ENCODE data around the gene TLE1. TPM values are rescaled to one million over a fixed set of nuclear protein-coding genes. Genes with fewer than 3 reads are reported as not detected.

The TLE1 gene
- total and polyA plus RNA-seq, 10 of the 15 experiments (the other 5 are each of a cell fraction or from before 2014, with no cell fraction given): 0.04 to 0.23 (median 0.10) TPM; not detected in 6

DNA sequence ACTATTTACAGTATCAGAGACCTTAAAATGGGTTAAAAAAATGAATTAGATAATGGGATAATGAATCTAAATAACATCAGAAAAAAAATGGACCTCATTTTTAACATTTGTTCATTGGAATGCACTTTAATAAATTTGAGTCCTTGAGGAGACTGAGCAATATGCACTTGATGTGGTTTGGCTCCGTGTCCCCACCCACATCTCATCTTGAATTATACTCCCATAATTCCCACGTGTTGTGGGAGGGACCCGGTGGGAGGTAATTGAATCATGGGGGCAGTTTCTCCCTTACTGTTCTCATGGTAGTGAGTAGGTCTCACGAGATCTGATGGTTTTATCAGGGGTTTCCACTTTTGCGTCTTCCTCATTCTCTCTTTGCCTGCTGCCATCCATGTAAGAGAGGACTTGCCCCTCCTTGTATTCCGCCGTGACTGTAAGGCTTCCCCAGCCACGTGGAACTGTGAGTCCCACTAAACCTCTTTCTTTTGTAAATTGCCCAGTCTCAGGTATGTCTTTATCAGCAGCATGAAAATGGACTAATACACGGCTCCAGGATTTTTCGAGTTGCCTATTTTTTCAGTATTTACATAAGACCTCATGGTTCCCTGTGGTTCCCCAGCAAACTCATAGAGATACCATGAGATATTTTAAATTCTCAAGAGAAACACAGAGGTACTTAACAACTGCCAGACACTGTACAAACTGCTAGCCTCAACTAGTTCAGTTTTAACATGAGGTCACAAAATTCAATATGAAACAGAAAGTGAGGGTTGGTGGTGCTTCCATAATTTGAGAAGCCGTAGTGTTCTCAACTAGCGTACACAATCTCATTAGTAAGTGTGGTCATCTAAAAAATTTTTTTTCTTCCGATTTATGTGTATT, 128.3 kb downstream of the TLE1 start:
- BruUV-seq (replicated peaks): no TSS peak
- no peak overlapping the region for H3K4me2 ChIP-seq (ENCODE audit: control insufficient read depth, insufficient read depth)
- TF ChIP-seq, protein P1, sequence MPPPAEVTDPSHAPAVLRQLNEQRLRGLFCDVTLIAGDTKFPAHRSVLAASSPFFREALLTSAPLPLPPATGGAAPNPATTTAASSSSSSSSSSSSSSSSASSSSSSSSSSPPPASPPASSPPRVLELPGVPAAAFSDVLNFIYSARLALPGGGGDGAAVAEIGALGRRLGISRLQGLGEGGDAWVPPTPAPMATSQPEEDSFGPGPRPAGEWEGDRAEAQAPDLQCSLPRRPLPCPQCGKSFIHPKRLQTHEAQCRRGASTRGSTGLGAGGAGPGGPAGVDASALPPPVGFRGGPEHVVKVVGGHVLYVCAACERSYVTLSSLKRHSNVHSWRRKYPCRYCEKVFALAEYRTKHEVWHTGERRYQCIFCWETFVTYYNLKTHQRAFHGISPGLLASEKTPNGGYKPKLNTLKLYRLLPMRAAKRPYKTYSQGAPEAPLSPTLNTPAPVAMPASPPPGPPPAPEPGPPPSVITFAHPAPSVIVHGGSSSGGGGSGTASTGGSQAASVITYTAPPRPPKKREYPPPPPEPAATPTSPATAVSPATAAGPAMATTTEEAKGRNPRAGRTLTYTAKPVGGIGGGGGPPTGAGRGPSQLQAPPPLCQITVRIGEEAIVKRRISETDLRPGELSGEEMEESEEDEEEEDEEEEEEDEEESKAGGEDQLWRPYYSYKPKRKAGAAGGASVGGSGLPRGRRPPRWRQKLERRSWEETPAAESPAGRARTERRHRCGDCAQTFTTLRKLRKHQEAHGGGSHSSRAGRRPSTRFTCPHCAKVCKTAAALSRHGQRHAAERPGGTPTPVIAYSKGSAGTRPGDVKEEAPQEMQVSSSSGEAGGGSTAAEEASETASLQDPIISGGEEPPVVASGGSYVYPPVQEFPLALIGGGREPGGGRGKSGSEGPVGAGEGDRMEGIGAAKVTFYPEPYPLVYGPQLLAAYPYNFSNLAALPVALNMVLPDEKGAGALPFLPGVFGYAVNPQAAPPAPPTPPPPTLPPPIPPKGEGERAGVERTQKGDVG (CRISPR knock-in tag; IDR thresholded peaks at IDR 0.05): no peak
- TF ChIP-seq FOXM1 (IDR thresholded peaks at IDR 0.05; ENCODE audit: low read depth, low read length): no peak
- TF ChIP-seq NR2F1 (conservative IDR thresholded peaks at IDR 0.05): no peak
- no peak for TF ChIP-seq NKRF (conservative IDR thresholded peaks at IDR 0.05)
- TF ChIP-seq FOXK2 (IDR thresholded peaks at IDR 0.05): no peak
- TF ChIP-seq NFYB (IDR thresholded peaks at IDR 0.05; ENCODE audit: insufficient read depth, low read depth, low read length): no peak
- no peak for TF ChIP-seq RUNX3 (IDR thresholded peaks at IDR 0.05; ENCODE audit: low read length)
- TF ChIP-seq RELA (IDR thresholded peaks at IDR 0.05; ENCODE audit: borderline replicate concordance, partially characterized antibody): no peak
- no peak for TF ChIP-seq SMAD1 (IDR thresholded peaks at IDR 0.05; ENCODE audit: low read depth, partially characterized antibody)
- TF ChIP-seq EGR1 (IDR thresholded peaks at IDR 0.05; ENCODE audit: borderline replicate concordance in 1 of 2, low read depth in 2 of 2, low read length in 2 of 2): no peak
- no peak for TF ChIP-seq PAX5 (IDR thresholded peaks at IDR 0.05; ENCODE audit: borderline replicate concordance, low read depth, low read length)
- no peak for TF ChIP-seq NBN (IDR thresholded peaks at IDR 0.05)
- TF ChIP-seq CREB1 (IDR thresholded peaks at IDR 0.05; ENCODE audit: low read depth): no peak
- no peak for TF ChIP-seq WRNIP1 (IDR thresholded peaks at IDR 0.05; ENCODE audit: borderline replicate concordance, low read depth, low read length)
- no peak overlapping the region for H3K27ac ChIP-seq (ENCODE audit: control insufficient read depth, insufficient read depth)
- CTCF ChIA-PET: no interaction called here
- H3K36me3 ChIP-seq (ENCODE audit: control insufficient read depth in 2 of 2, insufficient read depth in 2 of 2, low read length in 1 of 2): no peaks in the 10 kb centered on the region
- no peak overlapping the region for H3K9ac ChIP-seq (ENCODE audit: control insufficient read depth, insufficient read depth, low read length)
- H3K79me2 ChIP-seq (ENCODE audit: control insufficient read depth, insufficient read depth, low read length): no peaks in the 10 kb centered on the region
- SMC1A ChIA-PET (ENCODE audit: uncharacterized antibody, unreplicated experiment): no interaction called here
- no peaks in the 10 kb centered on the region for H3K27me3 ChIP-seq (replicated peaks in 1 of 2; ENCODE audit: control insufficient read depth in 2 of 2, insufficient read depth in 2 of 2, low read length in 1 of 2)
- under 1% methylated on average over 13 of the region's 13 CpGs for WGBS (ENCODE audit: insufficient coverage, insufficient replicate concordance, low lambda C conversion rate, missing lambda C conversion rate)
- H3K9me3 ChIP-seq (replicated peaks; ENCODE audit: control insufficient read depth, insufficient read depth, low read length): no peaks in the 10 kb centered on the region
- intact Hi-C loops (cut with micrococcal nuclease; ENCODE audit: unreplicated experiment): no loop called here
- in situ Hi-C loops (cut with MboI): no loop called here
- DNase-seq (ENCODE audit: low read depth, low spot score): no peak
- no peak overlapping the region for H3K4me3 ChIP-seq
- RAD21 ChIA-PET (ENCODE audit: unreplicated experiment): no interaction called here
- no peak overlapping the region for H2AFZ ChIP-seq (ENCODE audit: control insufficient read depth, low read depth, low read length)
- H4K20me1 ChIP-seq (ENCODE audit: control insufficient read depth, insufficient read depth): no peaks in the 10 kb centered on the region
- no peak for FAIRE-seq
- H3K4me1 ChIP-seq (ENCODE audit: control insufficient read depth, insufficient read depth, low read length): no peaks in the 10 kb centered on the region
- POLR2A ChIA-PET: no interaction called here
- ATAC-seq: no peak

Measured in GM12878 (cell line).